ENCODE measurements around the gene WDFY4.

Gene WDFY4

DNA sequence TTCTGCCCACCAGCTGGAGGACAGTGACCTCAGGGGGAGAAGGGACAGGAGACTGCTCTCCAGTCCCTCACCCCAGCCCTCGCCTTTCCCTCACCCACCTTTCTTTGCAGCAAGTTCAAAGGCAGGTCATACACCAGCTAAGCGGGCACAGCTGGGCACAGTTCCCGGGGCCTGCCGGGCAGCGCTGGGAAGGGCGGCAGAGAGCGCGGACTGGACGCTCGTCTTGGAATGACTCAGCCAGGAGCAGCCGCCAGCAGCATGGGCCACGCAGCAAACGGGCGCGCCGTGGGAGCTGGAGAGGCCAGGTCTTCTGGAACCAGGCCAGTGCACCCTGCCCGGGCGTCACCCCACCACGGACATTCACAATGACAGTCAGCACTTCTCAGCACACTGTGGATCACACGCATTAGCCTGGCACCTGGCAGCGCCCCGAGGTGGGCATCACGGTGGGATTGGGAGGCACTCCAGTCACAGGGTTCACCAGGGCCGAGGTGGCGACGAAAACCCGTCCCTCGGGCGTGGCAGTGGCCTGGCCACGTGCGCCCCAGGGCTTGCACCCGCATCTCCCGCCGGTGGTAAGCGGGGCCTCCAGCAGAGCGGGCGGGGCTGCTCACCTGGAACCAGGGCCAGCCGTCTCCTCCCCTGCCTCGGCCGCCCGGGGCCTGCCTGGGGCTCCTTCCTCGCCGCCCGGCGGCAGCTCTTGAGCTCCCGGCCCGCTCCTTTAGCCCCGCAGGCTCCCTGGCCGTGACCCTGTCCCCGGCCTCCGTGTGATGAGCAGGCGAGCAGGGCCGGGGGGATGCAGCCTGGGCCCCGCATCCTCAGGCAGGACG is 29.0 kb upstream of the WDFY4 start:
- DNase-seq (ENCODE audit: extremely low spot score), result no peak
- ChIA-PET CTCF (interaction anchor here (0.6 to 3.2 kb wide), 40 partner anchors 9 to 868 kb away, joined by 3 to 29 read pairs (median 4); no protein-coding TSS in a partner anchor), POLR2A (interaction anchor here (0.5 to 1.6 kb wide), 4 partner anchors 22 to 837 kb away, joined by 3 to 4 read pairs (median 4); no protein-coding TSS in a partner anchor)
- TF ChIP-seq SUZ12 (IDR thresholded peaks at IDR 0.05) (no peak), L3MBTL2 (conservative IDR thresholded peaks at IDR 0.05) (peak; percentile 48; the same call in 1 of the 2 replicates)

DNA sequence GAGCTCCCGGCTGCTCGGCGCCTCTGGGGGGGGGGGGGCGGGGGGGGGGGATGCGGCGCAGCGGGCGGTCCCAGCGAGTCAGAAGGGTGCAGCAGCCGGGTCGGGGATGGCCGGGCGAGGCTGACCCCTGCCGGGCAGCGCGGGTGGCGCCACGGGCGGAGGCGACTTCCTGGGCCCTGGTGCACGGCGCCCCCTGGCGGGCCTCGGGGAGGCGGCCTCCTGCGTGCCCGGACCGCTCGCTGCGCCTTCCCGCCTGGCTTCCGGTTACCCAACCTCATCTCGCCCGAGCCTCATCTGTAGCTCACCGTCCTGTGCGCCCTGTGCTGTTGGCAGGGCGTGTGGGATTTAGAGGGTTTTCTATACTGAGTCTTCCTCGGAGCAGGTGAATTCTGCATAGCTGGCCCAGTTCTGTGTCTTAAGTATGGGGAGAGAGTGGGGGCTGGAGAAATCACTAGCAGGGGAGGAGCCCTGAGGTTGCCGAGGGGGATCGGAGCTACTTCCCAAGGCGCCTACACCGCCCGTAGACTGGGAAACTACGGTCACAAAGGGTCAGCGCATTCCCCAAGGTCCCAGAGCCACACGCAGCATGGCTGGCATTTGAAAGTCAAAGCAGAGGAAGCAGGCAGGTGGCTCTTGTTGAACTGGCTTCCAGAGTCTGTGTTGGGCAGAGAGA is 28.3 kb upstream of the WDFY4 start:
- TF ChIP-seq ELF4 (IDR thresholded peaks at IDR 0.05) (no peak), ARNT (IDR thresholded peaks at IDR 0.05) (peak; percentile 47; the same call in 1 of the 2 replicates), L3MBTL2 (conservative IDR thresholded peaks at IDR 0.05) (peak; percentile 65)
- peak; percentile 88 for DNase-seq (ENCODE audit: extremely low spot score)
- ChIA-PET CTCF (interaction anchor here (0.5 to 3.2 kb wide), 54 partner anchors 8 to 867 kb away, joined by 3 to 29 read pairs (median 4); no protein-coding TSS in a partner anchor), POLR2A (interaction anchor here (0.5 to 1.6 kb wide), 5 partner anchors 23 to 836 kb away, joined by 3 to 4 read pairs (median 3); no protein-coding TSS in a partner anchor)

DNA sequence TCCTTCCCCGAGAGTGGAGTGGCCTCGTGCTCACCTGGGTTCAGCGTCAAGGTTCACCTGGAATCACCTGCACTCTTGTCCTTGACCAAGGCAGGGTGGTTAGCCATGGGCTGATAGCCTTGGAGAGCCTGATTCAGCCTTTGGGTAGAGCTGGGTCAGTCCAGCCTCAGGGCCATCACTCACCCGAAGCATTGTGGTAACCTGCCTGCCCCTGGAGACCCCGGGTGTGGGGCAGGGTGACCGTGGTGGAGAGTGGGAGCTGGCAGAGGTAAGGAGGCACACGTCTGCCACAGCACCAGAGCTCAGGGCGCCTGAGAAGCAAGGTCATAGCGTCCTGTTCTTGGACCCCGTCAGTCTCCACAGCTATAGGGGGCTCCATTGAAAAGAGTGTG is 27.8 kb upstream of the WDFY4 start:
- ChIA-PET CTCF (interaction anchor here (0.5 to 3.2 kb wide), 41 partner anchors 8 to 867 kb away, joined by 3 to 29 read pairs (median 4); no protein-coding TSS in a partner anchor), POLR2A (interaction anchor here (0.8 to 1.6 kb wide), 3 partner anchors 23 to 295 kb away, joined by 3 to 4 read pairs (median 3); no protein-coding TSS in a partner anchor)
- DNase-seq (ENCODE audit: extremely low spot score), result no peak
- TF ChIP-seq LEF1 (IDR thresholded peaks at IDR 0.05; ENCODE audit: borderline replicate concordance), result no peak
- no peak for TF ChIP-seq ELF4 (IDR thresholded peaks at IDR 0.05)
- no peak for TF ChIP-seq HDGF (IDR thresholded peaks at IDR 0.05; ENCODE audit: borderline replicate concordance)
- TF ChIP-seq CTBP1 (IDR thresholded peaks at IDR 0.05; ENCODE audit: borderline replicate concordance), result no peak
- TF ChIP-seq ZNF384 (IDR thresholded peaks at IDR 0.05), result no peak
- TF ChIP-seq NFRKB (IDR thresholded peaks at IDR 0.05), result no peak
- no peak for TF ChIP-seq FOXA1 (IDR thresholded peaks at IDR 0.05)
- no peak for TF ChIP-seq BHLHE40 (IDR thresholded peaks at IDR 0.05; ENCODE audit: borderline replicate concordance)
- TF ChIP-seq L3MBTL2 (conservative IDR thresholded peaks at IDR 0.05), result no peak
- no peak for TF ChIP-seq FOXM1 (IDR thresholded peaks at IDR 0.05; ENCODE audit: borderline replicate concordance)

DNA sequence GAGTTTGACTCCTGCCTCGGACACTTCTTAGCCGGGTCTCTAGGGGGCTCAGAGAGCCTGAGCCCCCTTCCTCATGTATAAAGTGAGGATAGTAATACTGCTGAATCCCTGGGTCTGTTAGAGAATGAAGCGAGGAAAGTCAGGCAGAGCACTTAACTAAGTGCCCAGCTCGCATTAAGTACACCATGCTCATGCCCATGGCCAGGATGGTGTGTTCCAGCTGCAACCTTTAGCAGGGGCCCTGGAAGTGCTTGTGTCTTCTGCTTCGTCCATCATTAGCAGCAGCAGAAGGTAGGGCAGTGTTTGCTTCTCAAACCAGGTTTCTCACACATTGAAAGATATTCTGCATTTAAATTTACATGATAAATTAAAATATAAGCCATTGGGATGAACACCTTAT is 27.3 kb upstream of the WDFY4 start:
- POLR2A ChIA-PET, result no interaction called here
- CTCF ChIA-PET, result interaction anchor here (0.7 to 2.2 kb wide), 9 partner anchors 50 to 856 kb away, joined by 3 to 14 read pairs (median 5); no protein-coding TSS in a partner anchor
- TF ChIP-seq ELF4 (IDR thresholded peaks at IDR 0.05), result no peak
- no peak for TF ChIP-seq TARDBP (IDR thresholded peaks at IDR 0.05)
- TF ChIP-seq LEF1 (IDR thresholded peaks at IDR 0.05; ENCODE audit: borderline replicate concordance), result no peak
- no peak for TF ChIP-seq ZNF384 (IDR thresholded peaks at IDR 0.05)
- no peak for TF ChIP-seq SUZ12 (IDR thresholded peaks at IDR 0.05)
- TF ChIP-seq HDGF (IDR thresholded peaks at IDR 0.05; ENCODE audit: borderline replicate concordance), result no peak
- no peak for TF ChIP-seq FOXA1 (IDR thresholded peaks at IDR 0.05)
- TF ChIP-seq ARNT (IDR thresholded peaks at IDR 0.05), result no peak
- no peak for TF ChIP-seq SP1 (IDR thresholded peaks at IDR 0.05)
- DNase-seq (ENCODE audit: extremely low spot score), result no peak

DNA sequence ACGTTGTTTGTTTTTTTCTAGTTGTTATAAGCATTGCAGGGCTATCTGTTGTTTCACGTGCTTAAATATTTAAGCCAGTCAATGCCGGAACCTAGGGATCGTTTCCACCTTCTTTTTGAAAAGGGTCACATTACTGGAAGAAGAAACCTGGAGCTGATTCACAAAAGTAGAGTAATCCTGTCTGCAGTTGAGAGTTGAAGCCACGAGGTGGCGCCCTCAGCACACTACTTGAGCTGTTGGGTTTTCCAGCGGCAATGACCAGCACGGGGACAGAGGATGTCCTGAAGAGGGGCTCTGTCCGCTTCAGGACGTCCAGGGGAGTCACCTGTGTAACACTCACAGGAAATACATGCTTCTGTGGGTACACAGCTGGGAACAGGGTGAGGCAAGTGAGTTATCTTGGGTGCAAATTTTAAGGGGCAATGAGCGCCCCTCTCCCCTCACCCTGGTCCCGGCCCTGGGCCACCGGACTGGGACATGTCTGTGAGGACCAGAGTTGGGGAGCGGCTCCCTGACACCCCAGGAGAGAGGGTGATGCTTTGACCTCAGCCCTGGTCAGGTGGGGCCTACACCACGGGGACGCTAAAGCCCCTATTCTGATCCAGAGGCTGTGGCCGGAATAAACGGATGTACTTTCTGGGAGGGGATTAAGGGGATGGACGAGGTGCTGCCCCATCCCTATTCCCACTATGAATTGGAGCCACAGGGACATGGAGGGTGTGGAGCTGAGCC is 26.3 kb upstream of the WDFY4 start:
- no peak for TF ChIP-seq CTBP1 (IDR thresholded peaks at IDR 0.05; ENCODE audit: borderline replicate concordance)
- TF ChIP-seq L3MBTL2 (conservative IDR thresholded peaks at IDR 0.05), result no peak
- no peak for TF ChIP-seq HDGF (IDR thresholded peaks at IDR 0.05; ENCODE audit: borderline replicate concordance)
- TF ChIP-seq BHLHE40 (IDR thresholded peaks at IDR 0.05; ENCODE audit: borderline replicate concordance), result no peak
- no peak for TF ChIP-seq TARDBP (IDR thresholded peaks at IDR 0.05)
- no peak for TF ChIP-seq LEF1 (IDR thresholded peaks at IDR 0.05; ENCODE audit: borderline replicate concordance)
- no peak for TF ChIP-seq NFRKB (IDR thresholded peaks at IDR 0.05)
- TF ChIP-seq FOXA1 (IDR thresholded peaks at IDR 0.05), result no peak
- TF ChIP-seq ELF4 (IDR thresholded peaks at IDR 0.05), result no peak
- no peak for TF ChIP-seq FOXM1 (IDR thresholded peaks at IDR 0.05; ENCODE audit: borderline replicate concordance)
- no peak for TF ChIP-seq SUZ12 (IDR thresholded peaks at IDR 0.05)
- TF ChIP-seq ARNT (IDR thresholded peaks at IDR 0.05), result no peak
- TF ChIP-seq SP1 (IDR thresholded peaks at IDR 0.05), result no peak
- no peak for TF ChIP-seq ZNF384 (IDR thresholded peaks at IDR 0.05)
- TF ChIP-seq, protein P1, sequence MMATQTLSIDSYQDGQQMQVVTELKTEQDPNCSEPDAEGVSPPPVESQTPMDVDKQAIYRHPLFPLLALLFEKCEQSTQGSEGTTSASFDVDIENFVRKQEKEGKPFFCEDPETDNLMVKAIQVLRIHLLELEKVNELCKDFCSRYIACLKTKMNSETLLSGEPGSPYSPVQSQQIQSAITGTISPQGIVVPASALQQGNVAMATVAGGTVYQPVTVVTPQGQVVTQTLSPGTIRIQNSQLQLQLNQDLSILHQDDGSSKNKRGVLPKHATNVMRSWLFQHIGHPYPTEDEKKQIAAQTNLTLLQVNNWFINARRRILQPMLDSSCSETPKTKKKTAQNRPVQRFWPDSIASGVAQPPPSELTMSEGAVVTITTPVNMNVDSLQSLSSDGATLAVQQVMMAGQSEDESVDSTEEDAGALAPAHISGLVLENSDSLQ (IDR thresholded peaks at IDR 0.05), result no peak
- TF ChIP-seq FOXK2 (IDR thresholded peaks at IDR 0.05), result no peak
- POLR2A ChIA-PET, result interaction anchor here (1.0 kb wide), 1 partner anchor 881 kb away, joined by 3 read pairs; the partner anchor contains the start of gene ERCC6
- CTCF ChIA-PET, result interaction anchor here (0.6 to 1.8 kb wide), 12 partner anchors 20 to 855 kb away, joined by 3 to 7 read pairs (median 3); no protein-coding TSS in a partner anchor
- peak; percentile 72 for DNase-seq (ENCODE audit: extremely low spot score)

DNA sequence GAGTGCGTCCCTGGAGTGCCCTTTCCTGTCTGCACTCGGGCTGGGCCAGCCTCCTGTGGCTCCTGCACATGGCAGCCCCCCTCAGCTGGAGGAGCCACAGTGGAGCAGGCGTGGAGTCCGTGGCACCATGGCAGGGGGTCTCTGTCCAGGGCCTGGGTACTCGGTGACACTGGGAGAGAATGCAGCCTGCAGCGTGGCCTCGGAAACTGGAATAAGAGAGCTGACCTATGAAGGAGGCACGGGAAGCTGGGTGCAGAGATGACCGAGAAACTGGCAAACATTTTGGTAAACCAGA is 25.8 kb upstream of the WDFY4 start:
- no peak for DNase-seq (ENCODE audit: extremely low spot score)
- TF ChIP-seq CTBP1 (IDR thresholded peaks at IDR 0.05; ENCODE audit: borderline replicate concordance), result no peak
- no peak for TF ChIP-seq ZNF384 (IDR thresholded peaks at IDR 0.05)
- no peak for TF ChIP-seq SUZ12 (IDR thresholded peaks at IDR 0.05)
- no peak for TF ChIP-seq FOXK2 (IDR thresholded peaks at IDR 0.05)
- no peak for TF ChIP-seq LEF1 (IDR thresholded peaks at IDR 0.05; ENCODE audit: borderline replicate concordance)
- ChIA-PET POLR2A (no interaction called here), CTCF (interaction anchor here (1.0 to 1.8 kb wide), 4 partner anchors 52 to 749 kb away, joined by 3 to 7 read pairs (median 5); no protein-coding TSS in a partner anchor)

Measured in HEK293T (cell line).